HG03565 (cell line): ENCODE results near the gene PAAF1.

ENCODE experiments used
- ATAC-seq: cut with Tn5 transposase; IDR thresholded peaks from one replicate; pipeline ENCODE4 v1.9.1; 2021; ENCODE audit warnings: mild to moderate bottlenecking, moderate library complexity; ENCODE audit not compliant: unreplicated experiment

Gene PAAF1

GRCh38 chr11:73969991-73970800 lies 93.4 kb downstream of the PAAF1 start:
- no peak for ATAC-seq

- no peak for ATAC-seq
Observed at GRCh38 chr11:73971175-73971719, 94.4 kb downstream of the PAAF1 start.

- no peak for ATAC-seq
Observed at GRCh38 chr11:73972187-73972586, 95.4 kb downstream of the PAAF1 start.

GRCh38 chr11:73972620-73973449 lies 96.0 kb downstream of the PAAF1 start:
- ATAC-seq, result no peak

GRCh38 chr11:73974604-73975478 lies 98.0 kb downstream of the PAAF1 start:
- ATAC-seq, result no peak

GRCh38 chr11:73975479-73975757 lies 98.6 kb downstream of the PAAF1 start:
- ATAC-seq, result no peak

- ATAC-seq, result no peak
Observed at GRCh38 chr11:73976451-73977151, 99.8 kb downstream of the PAAF1 start.

- ATAC-seq, result no peak
Observed at GRCh38 chr11:73977856-73978519, 101.2 kb downstream of the PAAF1 start.

- no peak for ATAC-seq
Observed at GRCh38 chr11:73978576-73979086, 101.8 kb downstream of the PAAF1 start.

GRCh38 chr11:73980001-73980961 lies 103.5 kb downstream of the PAAF1 start:
- ATAC-seq, result peak; percentile 30
